ENCODE measurements around the gene VPS13A. TPM values are rescaled to one million over a fixed set of nuclear protein-coding genes. Genes with fewer than 3 reads are reported as not detected.

Gene VPS13A
- total and polyA plus RNA-seq, 3 donors from 2014 or later, result 27.4 to 71.4 (median 40.3) TPM

DNA sequence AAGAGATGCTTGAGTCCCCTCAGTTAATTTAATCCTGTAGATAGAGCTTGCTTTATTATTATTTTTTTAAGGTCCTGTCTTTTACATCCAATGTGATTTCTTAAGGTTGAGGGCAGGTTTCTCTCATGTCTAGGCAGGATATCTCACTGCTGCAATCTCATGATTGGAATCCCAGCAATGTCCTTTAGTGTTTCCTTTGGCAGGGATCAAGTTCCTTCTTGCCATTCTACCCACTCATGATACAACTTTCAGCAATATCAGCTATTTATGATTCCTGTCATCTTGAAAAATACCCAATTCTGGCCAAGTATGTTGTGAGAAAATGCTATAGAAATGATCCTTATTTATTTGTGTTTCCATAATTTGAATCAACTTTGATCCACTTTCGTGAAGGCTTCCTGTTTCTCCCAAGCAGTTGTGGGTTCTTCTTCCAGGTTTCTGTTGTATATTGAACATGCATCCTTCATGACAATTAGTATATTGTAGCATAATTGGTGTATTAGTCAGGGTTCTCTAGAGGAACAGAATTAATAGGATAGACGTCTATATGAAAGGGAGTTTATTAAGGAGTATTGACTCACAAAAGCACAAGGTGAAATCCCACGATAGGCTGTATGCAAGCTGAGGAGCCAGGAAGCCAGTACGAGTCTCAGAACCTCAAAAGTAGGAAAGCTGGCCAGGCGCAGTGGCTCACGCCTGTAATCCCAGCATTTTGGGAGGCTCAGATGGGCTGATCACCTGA is 18.4 kb upstream of the VPS13A start:
- Histone ChIP-seq H3K27me3 (no peaks in the 10 kb centered on the region), H3K9me3 (no peaks in the 10 kb centered on the region), H3K27ac (no peak overlapping the region), H3K4me1 (no peaks in the 10 kb centered on the region), H3K36me3 (ENCODE audit: low read depth, missing control alignments) (no peaks in the 10 kb centered on the region), H3K4me3 (no peak overlapping the region)
- no peak for DNase-seq
- 84 to 90% methylated on average over 6 of the region's 6 CpGs for WGBS, 2 donors
- TF ChIP-seq CTCF (IDR thresholded peaks at IDR 0.05), result no peak
- TF ChIP-seq POLR2A (IDR thresholded peaks at IDR 0.05), result no peak
- intact Hi-C loops (cut with DNase I; ENCODE audit: low total_unique reads), result loop anchor here (10.0 kb wide), 1 partner anchor 354 kb away; no protein-coding TSS in a partner anchor

DNA sequence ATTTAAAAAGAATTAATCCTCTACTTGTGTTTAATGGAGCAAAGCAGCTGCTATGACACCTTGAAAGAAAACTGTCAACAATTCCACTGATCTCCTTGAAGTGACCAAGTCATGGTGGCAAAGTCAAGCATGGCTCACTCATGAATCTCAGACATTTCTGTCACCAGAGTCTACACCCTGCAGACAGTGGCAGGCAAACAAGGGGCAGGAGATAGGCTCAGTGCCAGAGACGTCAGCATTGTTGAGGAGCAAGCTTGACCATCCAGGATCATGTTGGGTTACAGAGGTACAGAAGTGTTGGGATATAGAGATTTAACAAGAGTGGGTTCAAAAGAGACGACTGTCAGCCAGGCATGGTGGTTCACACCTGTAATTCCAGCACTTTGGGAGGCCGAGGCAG is 16.1 kb upstream of the VPS13A start:
- 84 to 86% methylated on average over 3 of the region's 3 CpGs for WGBS, 2 donors
- Histone ChIP-seq H3K27ac (no peak overlapping the region), H3K27me3 (no peaks in the 10 kb centered on the region), H3K36me3 (ENCODE audit: low read depth, missing control alignments) (no peaks in the 10 kb centered on the region), H3K9me3 (no peaks in the 10 kb centered on the region), H3K4me1 (no peaks in the 10 kb centered on the region), H3K4me3 (no peak overlapping the region)
- intact Hi-C loops (cut with DNase I; ENCODE audit: low total_unique reads), result no loop called here
- no peak for DNase-seq
- TF ChIP-seq POLR2A (IDR thresholded peaks at IDR 0.05) (no peak), CTCF (IDR thresholded peaks at IDR 0.05) (no peak)

GRCh38 chr9:77161966-77162365 is 15.4 kb upstream of the VPS13A start:
- 88 to 89% methylated on average over 1 of the region's 1 CpG for WGBS, 2 donors
- H3K4me1 ChIP-seq, result no peaks in the 10 kb centered on the region
- H3K36me3 ChIP-seq (ENCODE audit: low read depth, missing control alignments), result no peaks in the 10 kb centered on the region
- H3K4me3 ChIP-seq, result no peak overlapping the region
- TF ChIP-seq POLR2A (IDR thresholded peaks at IDR 0.05), result no peak
- no peak for TF ChIP-seq CTCF (IDR thresholded peaks at IDR 0.05)
- no peaks in the 10 kb centered on the region for H3K9me3 ChIP-seq
- DNase-seq, result no peak
- no peak overlapping the region for H3K27ac ChIP-seq
- intact Hi-C loops (cut with DNase I; ENCODE audit: low total_unique reads), result no loop called here
- no peaks in the 10 kb centered on the region for H3K27me3 ChIP-seq

- Histone ChIP-seq H3K9me3 (no peaks in the 10 kb centered on the region), H3K4me3 (no peak overlapping the region), H3K4me1 (no peaks in the 10 kb centered on the region), H3K36me3 (ENCODE audit: low read depth, missing control alignments) (no peaks in the 10 kb centered on the region), H3K27me3 (no peaks in the 10 kb centered on the region), H3K27ac (no peak overlapping the region)
- intact Hi-C loops (cut with DNase I; ENCODE audit: low total_unique reads), result no loop called here
- TF ChIP-seq POLR2A (IDR thresholded peaks at IDR 0.05), result no peak
- TF ChIP-seq CTCF (IDR thresholded peaks at IDR 0.05), result no peak
- 71 to 87% methylated on average over 4 of the region's 4 CpGs for WGBS, 2 donors
- DNase-seq, result no peak
Measured at GRCh38 chr9:77162366-77162765, 15.0 kb upstream of the VPS13A start.

- intact Hi-C loops (cut with DNase I; ENCODE audit: low total_unique reads), result no loop called here
Measured at GRCh38 chr9:77163884-77164283, 13.4 kb upstream of the VPS13A start.

More at GRCh38 chr9:77163884-77164283, 13.4 kb upstream of the VPS13A start:
- WGBS, 2 donors, result 62 to 68% methylated on average over 4 of the region's 4 CpGs
- H3K27ac ChIP-seq, result no peak overlapping the region
- no peak for DNase-seq
- H3K36me3 ChIP-seq (ENCODE audit: low read depth, missing control alignments), result no peaks in the 10 kb centered on the region
- H3K4me3 ChIP-seq, result no peak overlapping the region
- H3K9me3 ChIP-seq, result no peaks in the 10 kb centered on the region
- no peaks in the 10 kb centered on the region for H3K27me3 ChIP-seq
- TF ChIP-seq POLR2A (IDR thresholded peaks at IDR 0.05) (no peak), CTCF (IDR thresholded peaks at IDR 0.05) (no peak)
- no peaks in the 10 kb centered on the region for H3K4me1 ChIP-seq
